Measurements from ENCODE around the gene FBXL13. TPM values are rescaled to one million over a fixed set of nuclear protein-coding genes. Genes with fewer than 3 reads are reported as not detected.
"Not testable (repeated sequence)": the region's sequence is repeated elsewhere in the genome, so short reads cannot be mapped to it uniquely, and the experiment has no call there.

The FBXL13 gene
- total RNA-seq, 1 donor from 2014 or later = 3.7 TPM

- no peaks in the 10 kb centered on the region for H3K9me3 ChIP-seq (ENCODE audit: control insufficient read depth in 3 of 3, low read length in 3 of 3)
- no peaks in the 10 kb centered on the region for H3K36me3 ChIP-seq (ENCODE audit: control insufficient read depth in 3 of 3, insufficient read depth in 3 of 3, low read length in 3 of 3)
- no peaks in the 10 kb centered on the region for H3K27me3 ChIP-seq (ENCODE audit: control insufficient read depth in 3 of 3, insufficient read depth in 3 of 3, low read length in 3 of 3)
- no peaks in the 10 kb centered on the region for H3K4me1 ChIP-seq (ENCODE audit: control insufficient read depth in 3 of 3, insufficient read depth in 3 of 3, low read length in 3 of 3)
- H3K4me3 ChIP-seq (ENCODE audit: low read length in 3 of 3) = no peak overlapping the region
- no peak overlapping the region for H3K9ac ChIP-seq (ENCODE audit: low read depth in 1 of 3, low read length in 3 of 3)
- no peak overlapping the region for H3K27ac ChIP-seq (ENCODE audit: low read depth, low read length)
Observed at GRCh38 chr7:103037476-103037822, 37.1 kb downstream of the FBXL13 start.

- H3K27ac ChIP-seq (ENCODE audit: low read depth, low read length); H3K4me3 ChIP-seq (ENCODE audit: low read length in 3 of 3); H3K36me3 ChIP-seq (ENCODE audit: control insufficient read depth in 3 of 3, insufficient read depth in 3 of 3, low read length in 3 of 3); H3K9me3 ChIP-seq (ENCODE audit: control insufficient read depth in 3 of 3, low read length in 3 of 3); H3K4me1 ChIP-seq (ENCODE audit: control insufficient read depth in 3 of 3, insufficient read depth in 3 of 3, low read length in 3 of 3); H3K27me3 ChIP-seq (ENCODE audit: control insufficient read depth in 3 of 3, insufficient read depth in 3 of 3, low read length in 3 of 3); H3K9ac ChIP-seq (ENCODE audit: low read depth in 1 of 3, low read length in 3 of 3): not testable (repeated sequence)
Observed at GRCh38 chr7:103034318-103034717, 40.3 kb downstream of the FBXL13 start.

GRCh38 chr7:103031781-103032180 lies 42.8 kb downstream of the FBXL13 start:
- no peak overlapping the region for H3K27ac ChIP-seq (ENCODE audit: low read depth, low read length)
- H3K9me3 ChIP-seq (ENCODE audit: control insufficient read depth in 3 of 3, low read length in 3 of 3) = no peaks in the 10 kb centered on the region
- H3K9ac ChIP-seq (ENCODE audit: low read depth in 1 of 3, low read length in 3 of 3) = no peak overlapping the region
- H3K36me3 ChIP-seq (ENCODE audit: control insufficient read depth in 3 of 3, insufficient read depth in 3 of 3, low read length in 3 of 3) = no peaks in the 10 kb centered on the region
- no peaks in the 10 kb centered on the region for H3K4me1 ChIP-seq (ENCODE audit: control insufficient read depth in 3 of 3, insufficient read depth in 3 of 3, low read length in 3 of 3)
- no peaks in the 10 kb centered on the region for H3K27me3 ChIP-seq (ENCODE audit: control insufficient read depth in 3 of 3, insufficient read depth in 3 of 3, low read length in 3 of 3)
- H3K4me3 ChIP-seq (ENCODE audit: low read length in 3 of 3) = no peak overlapping the region

- no peaks in the 10 kb centered on the region for H3K9me3 ChIP-seq (ENCODE audit: control insufficient read depth in 3 of 3, low read length in 3 of 3)
- H3K27me3 ChIP-seq (ENCODE audit: control insufficient read depth in 3 of 3, insufficient read depth in 3 of 3, low read length in 3 of 3) = no peaks in the 10 kb centered on the region
- H3K36me3 ChIP-seq (ENCODE audit: control insufficient read depth in 3 of 3, insufficient read depth in 3 of 3, low read length in 3 of 3) = no peaks in the 10 kb centered on the region
- H3K4me3 ChIP-seq (ENCODE audit: low read length in 3 of 3) = no peak overlapping the region
- H3K9ac ChIP-seq (ENCODE audit: low read depth in 1 of 3, low read length in 3 of 3) = no peak overlapping the region
- H3K27ac ChIP-seq (ENCODE audit: low read depth, low read length) = no peak overlapping the region
- H3K4me1 ChIP-seq (ENCODE audit: control insufficient read depth in 3 of 3, insufficient read depth in 3 of 3, low read length in 3 of 3) = no peaks in the 10 kb centered on the region
Observed at GRCh38 chr7:103031024-103031423, 43.6 kb downstream of the FBXL13 start.

GRCh38 chr7:103025341-103025740 lies 49.3 kb downstream of the FBXL13 start:
- Histone ChIP-seq H3K9me3 (ENCODE audit: control insufficient read depth in 3 of 3, low read length in 3 of 3) (no peaks in the 10 kb centered on the region), H3K27ac (ENCODE audit: low read depth, low read length) (no peak overlapping the region)

GRCh38 chr7:103023578-103023977 lies 51.0 kb downstream of the FBXL13 start:
- H3K4me3 ChIP-seq (ENCODE audit: low read length in 3 of 3); H3K27ac ChIP-seq (ENCODE audit: low read depth, low read length); H3K36me3 ChIP-seq (ENCODE audit: control insufficient read depth in 3 of 3, insufficient read depth in 3 of 3, low read length in 3 of 3); H3K9me3 ChIP-seq (ENCODE audit: control insufficient read depth in 3 of 3, low read length in 3 of 3); H3K4me1 ChIP-seq (ENCODE audit: control insufficient read depth in 3 of 3, insufficient read depth in 3 of 3, low read length in 3 of 3); H3K9ac ChIP-seq (ENCODE audit: low read depth in 1 of 3, low read length in 3 of 3); H3K27me3 ChIP-seq (ENCODE audit: control insufficient read depth in 3 of 3, insufficient read depth in 3 of 3, low read length in 3 of 3): not testable (repeated sequence)

More at GRCh38 chr7:103025341-103025740, 49.3 kb downstream of the FBXL13 start:
- Histone ChIP-seq H3K36me3 (ENCODE audit: control insufficient read depth in 3 of 3, insufficient read depth in 3 of 3, low read length in 3 of 3) (no peaks in the 10 kb centered on the region), H3K4me1 (ENCODE audit: control insufficient read depth in 3 of 3, insufficient read depth in 3 of 3, low read length in 3 of 3) (no peaks in the 10 kb centered on the region), H3K27me3 (ENCODE audit: control insufficient read depth in 3 of 3, insufficient read depth in 3 of 3, low read length in 3 of 3) (no peaks in the 10 kb centered on the region), H3K4me3 (ENCODE audit: low read length in 3 of 3) (no peak overlapping the region), H3K9ac (ENCODE audit: low read depth in 1 of 3, low read length in 3 of 3) (no peak overlapping the region)

- not testable (repeated sequence) for H3K9me3 ChIP-seq (ENCODE audit: control insufficient read depth in 3 of 3, low read length in 3 of 3); H3K27ac ChIP-seq (ENCODE audit: low read depth, low read length); H3K9ac ChIP-seq (ENCODE audit: low read depth in 1 of 3, low read length in 3 of 3); H3K4me3 ChIP-seq (ENCODE audit: low read length in 3 of 3); H3K27me3 ChIP-seq (ENCODE audit: control insufficient read depth in 3 of 3, insufficient read depth in 3 of 3, low read length in 3 of 3); H3K4me1 ChIP-seq (ENCODE audit: control insufficient read depth in 3 of 3, insufficient read depth in 3 of 3, low read length in 3 of 3); H3K36me3 ChIP-seq (ENCODE audit: control insufficient read depth in 3 of 3, insufficient read depth in 3 of 3, low read length in 3 of 3)
Observed at GRCh38 chr7:103021490-103021889, 53.1 kb downstream of the FBXL13 start.

GRCh38 chr7:103020876-103021275 lies 53.7 kb downstream of the FBXL13 start:
- H3K9me3 ChIP-seq (ENCODE audit: control insufficient read depth in 3 of 3, low read length in 3 of 3); H3K36me3 ChIP-seq (ENCODE audit: control insufficient read depth in 3 of 3, insufficient read depth in 3 of 3, low read length in 3 of 3); H3K4me3 ChIP-seq (ENCODE audit: low read length in 3 of 3); H3K27ac ChIP-seq (ENCODE audit: low read depth, low read length); H3K4me1 ChIP-seq (ENCODE audit: control insufficient read depth in 3 of 3, insufficient read depth in 3 of 3, low read length in 3 of 3); H3K9ac ChIP-seq (ENCODE audit: low read depth in 1 of 3, low read length in 3 of 3); H3K27me3 ChIP-seq (ENCODE audit: control insufficient read depth in 3 of 3, insufficient read depth in 3 of 3, low read length in 3 of 3): not testable (repeated sequence)

- H3K4me3 ChIP-seq (ENCODE audit: low read length in 3 of 3); H3K27me3 ChIP-seq (ENCODE audit: control insufficient read depth in 3 of 3, insufficient read depth in 3 of 3, low read length in 3 of 3); H3K9me3 ChIP-seq (ENCODE audit: control insufficient read depth in 3 of 3, low read length in 3 of 3); H3K36me3 ChIP-seq (ENCODE audit: control insufficient read depth in 3 of 3, insufficient read depth in 3 of 3, low read length in 3 of 3); H3K27ac ChIP-seq (ENCODE audit: low read depth, low read length); H3K9ac ChIP-seq (ENCODE audit: low read depth in 1 of 3, low read length in 3 of 3); H3K4me1 ChIP-seq (ENCODE audit: control insufficient read depth in 3 of 3, insufficient read depth in 3 of 3, low read length in 3 of 3): not testable (repeated sequence)
Observed at GRCh38 chr7:103018295-103018694, 56.3 kb downstream of the FBXL13 start.

- no peaks in the 10 kb centered on the region for H3K36me3 ChIP-seq (ENCODE audit: control insufficient read depth in 3 of 3, insufficient read depth in 3 of 3, low read length in 3 of 3)
Observed at GRCh38 chr7:103011650-103012049, 62.9 kb downstream of the FBXL13 start.

GRCh38 chr7:103010211-103010610 lies 64.4 kb downstream of the FBXL13 start:
- Histone ChIP-seq H3K27ac (ENCODE audit: low read depth, low read length) (no peak overlapping the region), H3K4me1 (ENCODE audit: control insufficient read depth in 3 of 3, insufficient read depth in 3 of 3, low read length in 3 of 3) (no peaks in the 10 kb centered on the region), H3K9ac (ENCODE audit: low read depth in 1 of 3, low read length in 3 of 3) (no peak overlapping the region)

More at GRCh38 chr7:103011650-103012049, 62.9 kb downstream of the FBXL13 start:
- H3K4me1 ChIP-seq (ENCODE audit: control insufficient read depth in 3 of 3, insufficient read depth in 3 of 3, low read length in 3 of 3) = no peaks in the 10 kb centered on the region
- H3K9me3 ChIP-seq (ENCODE audit: control insufficient read depth in 3 of 3, low read length in 3 of 3) = no peaks in the 10 kb centered on the region
- no peak overlapping the region for H3K27ac ChIP-seq (ENCODE audit: low read depth, low read length)
- H3K4me3 ChIP-seq (ENCODE audit: low read length in 3 of 3) = no peak overlapping the region
- H3K9ac ChIP-seq (ENCODE audit: low read depth in 1 of 3, low read length in 3 of 3) = no peak overlapping the region
- H3K27me3 ChIP-seq (ENCODE audit: control insufficient read depth in 3 of 3, insufficient read depth in 3 of 3, low read length in 3 of 3) = no peaks in the 10 kb centered on the region

More at GRCh38 chr7:103010211-103010610, 64.4 kb downstream of the FBXL13 start:
- no peak overlapping the region for H3K4me3 ChIP-seq (ENCODE audit: low read length in 3 of 3)
- H3K27me3 ChIP-seq (ENCODE audit: control insufficient read depth in 3 of 3, insufficient read depth in 3 of 3, low read length in 3 of 3) = no peaks in the 10 kb centered on the region
- no peaks in the 10 kb centered on the region for H3K9me3 ChIP-seq (ENCODE audit: control insufficient read depth in 3 of 3, low read length in 3 of 3)
- H3K36me3 ChIP-seq (ENCODE audit: control insufficient read depth in 3 of 3, insufficient read depth in 3 of 3, low read length in 3 of 3) = no peaks in the 10 kb centered on the region

All from skeletal muscle tissue (tissue), 4 donors.